Measurements from ENCODE around the gene HBP1. TPM values are rescaled to one million over a fixed set of nuclear protein-coding genes. Genes with fewer than 3 reads are reported as not detected.

HBP1 gene
- total and polyA plus RNA-seq, 2 of the 8 experiments (the other 6 are each of a cell fraction or from before 2014, with no cell fraction given), result 28.9 to 29.2 TPM

- H3K27me3 ChIP-seq (replicated peaks in 1 of 4; ENCODE audit: control insufficient read depth in 3 of 4, extremely low read depth in 1 of 4, insufficient read depth in 3 of 4, low read length in 3 of 4), result no peaks in the 10 kb centered on the region
- H2BK20ac ChIP-seq (ENCODE audit: low read length), result no peak overlapping the region
- no peak overlapping the region for H3K56ac ChIP-seq (replicated peaks; ENCODE audit: insufficient read length, low read depth, low read length)
- no peak overlapping the region for H2BK15ac ChIP-seq (ENCODE audit: low read length)
- no peak overlapping the region for H4K91ac ChIP-seq (replicated peaks; ENCODE audit: insufficient read length, low read length)
- peaks cover 6 to 26% of the 10 kb centered on the region in 2 experiments for H3K79me2 ChIP-seq (ENCODE audit: control insufficient read depth in 1 of 2, insufficient read depth in 2 of 2, low read length in 2 of 2)
- peak overlapping the region; percentile 89 for H4K5ac ChIP-seq (ENCODE audit: insufficient read length, low read depth, low read length)
- no peak overlapping the region for H3K4ac ChIP-seq (replicated peaks; ENCODE audit: insufficient read length, low read depth, low read length)
- no peak for DNase-seq (ENCODE audit: low read depth in 1 of 2, low spot score in 2 of 2)
- peak; percentile 24 for FAIRE-seq
- H2AK5ac ChIP-seq (ENCODE audit: low read depth, low read length), result peak overlapping the region; percentile 28; the same call in 1 of the 2 replicates
- CTCF ChIA-PET (ENCODE audit: partially characterized antibody), result interaction anchor here (0.5 to 6.6 kb wide), 13 partner anchors 18 to 1870 kb away, joined by 3 to 68 read pairs (median 4); no protein-coding TSS in a partner anchor
- no peaks in the 10 kb centered on the region for H3K79me1 ChIP-seq (ENCODE audit: low read depth, low read length)
- H4K20me1 ChIP-seq (replicated peaks in 1 of 2; ENCODE audit: control insufficient read depth in 1 of 2, insufficient read depth in 2 of 2, low read length in 2 of 2), result no peaks in the 10 kb centered on the region
- no peaks in the 10 kb centered on the region for H3K9me3 ChIP-seq (ENCODE audit: insufficient read depth in 2 of 2, low read depth in 1 of 2, low read length in 1 of 2)
- H3K4me1 ChIP-seq (replicated peaks in 1 of 4; ENCODE audit: control insufficient read depth in 3 of 4, insufficient read depth in 4 of 4, low read length in 3 of 4), result peaks cover 0 to 2% (median under 1%) of the 10 kb centered on the region in 4 experiments; a peak in 2 of 7 replicates
- no peak overlapping the region for H3K14ac ChIP-seq (ENCODE audit: insufficient read length)
- peak overlapping the region; percentile 93; the same call in 1 of the 2 replicates for H2BK12ac ChIP-seq (ENCODE audit: low read depth, low read length)
- 3% methylated on average over 14 of the region's 15 CpGs; no CpG with 5 or more reads in 1 of the 2 experiments for WGBS, 2 experiments (ENCODE audit: extremely low coverage in 1 of 2, insufficient coverage in 1 of 2, insufficient read length in 1 of 2, insufficient replicate concordance in 2 of 2, low coverage in 1 of 2, low lambda C conversion rate in 2 of 2, missing lambda C conversion rate in 1 of 2)
- no peak overlapping the region for H3K23ac ChIP-seq (ENCODE audit: insufficient read length)
- no peak overlapping the region for H3K18ac ChIP-seq (ENCODE audit: extremely low read depth, low read length)
- H2AFZ ChIP-seq (ENCODE audit: low read length), result peak overlapping the region; percentile 69
- H3K9ac ChIP-seq (replicated peaks in 1 of 4; ENCODE audit: extremely low read depth in 1 of 4, low read depth in 3 of 4, low read length in 3 of 4), result peak overlapping the region; percentile 69 to 89 (median 84)
- H2BK120ac ChIP-seq (replicated peaks; ENCODE audit: low read depth, low read length), result no peak overlapping the region
- no peaks in the 10 kb centered on the region for H3K36me3 ChIP-seq (ENCODE audit: control insufficient read depth in 2 of 4, insufficient read depth in 4 of 4, low read length in 3 of 4)
- POLR2A ChIA-PET (ENCODE audit: partially characterized antibody), result interaction anchor here (0.6 to 2.5 kb wide), 15 partner anchors 9 to 780 kb away, joined by 3 to 12 read pairs (median 4); partner anchors contain the start of gene CBLL1
- peak overlapping the region; percentile 57 to 85 (median 78) for H3K4me3 ChIP-seq (ENCODE audit: extremely low read depth in 1 of 4, insufficient read depth in 2 of 4, low read depth in 3 of 4, low read length in 4 of 4)
- peak overlapping the region; percentile 90; the same call in 1 of the 2 replicates for H4K8ac ChIP-seq (ENCODE audit: extremely low read depth, insufficient read depth, low read length)
- peak overlapping the region; percentile 94 for H2BK5ac ChIP-seq (ENCODE audit: low read depth, low read length)
- peaks cover 4% of the 10 kb centered on the region for H3K23me2 ChIP-seq (ENCODE audit: low read depth, low read length)
- H3K27ac ChIP-seq (ENCODE audit: low read depth, low read length), result peak overlapping the region; percentile 96
- peak overlapping the region; percentile 73 to 93 for H3K4me2 ChIP-seq (ENCODE audit: insufficient read depth in 1 of 2, low read depth in 2 of 2, low read length in 2 of 2)
- TF ChIP-seq TEAD4 (IDR thresholded peaks at IDR 0.05; ENCODE audit: low read depth, low read length), result no peak
- no peak for TF ChIP-seq SRF (IDR thresholded peaks at IDR 0.05; ENCODE audit: low read depth, low read length)
- no peak for TF ChIP-seq MAX (IDR thresholded peaks at IDR 0.05)
- no peak for TF ChIP-seq PHF8 (conservative IDR thresholded peaks at IDR 0.05; ENCODE audit: low read depth, low read length)
- TF ChIP-seq JUN (IDR thresholded peaks at IDR 0.05; ENCODE audit: low read depth, low read length), result no peak
- peak; percentile 89 for TF ChIP-seq CEBPB (IDR thresholded peaks at IDR 0.05; ENCODE audit: low read depth, low read length)
- no peak for TF ChIP-seq EZH2 (IDR thresholded peaks at IDR 0.05; ENCODE audit: low read depth, low read length, severe bottlenecking)
Measured at GRCh38 chr7:107167483-107168232, 1.1 kb upstream of the HBP1 start.

All from H1 (cell line).